Uterus (tissue), 2 donors: ENCODE results near the gene S100A13.

Source experiments
- POLR2A ChIP-seq, 2 donors: fragments of 450-650 bp; IDR thresholded peaks; one replicate each; pipeline ENCODE4 v1.6.1; 2016; ENCODE audit warnings: antibody characterized with exemption in 2 of 2, mild to moderate bottlenecking in 1 of 2, moderate library complexity in 1 of 2
- TF ChIP-seq, protein P1 (sequence below), 4 experiments: fragments of 200-600 bp in 2 of 4; fragments of 450-650 bp in 2 of 4; sonication (generic) in 2 of 4; IDR thresholded peaks; one replicate each; pipeline ENCODE4 v1.5.1; 2016 to 2019; ENCODE audit warnings: antibody characterized with exemption in 4 of 4, mild to moderate bottlenecking in 2 of 4, moderate library complexity in 1 of 4

DNA sequence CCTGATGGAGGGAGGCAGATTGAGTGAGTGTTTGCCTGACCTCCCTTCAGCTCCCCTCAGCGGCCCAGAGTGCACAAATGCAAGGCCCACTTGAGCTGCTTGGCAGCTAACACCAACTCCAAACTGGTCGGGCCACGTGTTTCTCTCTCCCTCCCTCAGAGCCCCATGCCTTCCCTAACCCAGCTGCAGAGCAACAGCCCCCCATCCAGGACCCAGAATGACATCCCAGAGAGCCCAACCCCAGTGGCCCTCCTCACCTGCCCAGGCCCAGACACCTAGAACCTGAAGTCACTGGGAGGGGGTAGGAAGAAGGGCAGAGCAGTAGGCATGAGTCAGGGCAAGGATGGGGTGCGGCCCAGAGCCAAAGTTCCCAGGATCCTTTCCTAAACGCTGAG is 10.4 kb downstream of the S100A13 start:
- TF ChIP-seq, protein P1, sequence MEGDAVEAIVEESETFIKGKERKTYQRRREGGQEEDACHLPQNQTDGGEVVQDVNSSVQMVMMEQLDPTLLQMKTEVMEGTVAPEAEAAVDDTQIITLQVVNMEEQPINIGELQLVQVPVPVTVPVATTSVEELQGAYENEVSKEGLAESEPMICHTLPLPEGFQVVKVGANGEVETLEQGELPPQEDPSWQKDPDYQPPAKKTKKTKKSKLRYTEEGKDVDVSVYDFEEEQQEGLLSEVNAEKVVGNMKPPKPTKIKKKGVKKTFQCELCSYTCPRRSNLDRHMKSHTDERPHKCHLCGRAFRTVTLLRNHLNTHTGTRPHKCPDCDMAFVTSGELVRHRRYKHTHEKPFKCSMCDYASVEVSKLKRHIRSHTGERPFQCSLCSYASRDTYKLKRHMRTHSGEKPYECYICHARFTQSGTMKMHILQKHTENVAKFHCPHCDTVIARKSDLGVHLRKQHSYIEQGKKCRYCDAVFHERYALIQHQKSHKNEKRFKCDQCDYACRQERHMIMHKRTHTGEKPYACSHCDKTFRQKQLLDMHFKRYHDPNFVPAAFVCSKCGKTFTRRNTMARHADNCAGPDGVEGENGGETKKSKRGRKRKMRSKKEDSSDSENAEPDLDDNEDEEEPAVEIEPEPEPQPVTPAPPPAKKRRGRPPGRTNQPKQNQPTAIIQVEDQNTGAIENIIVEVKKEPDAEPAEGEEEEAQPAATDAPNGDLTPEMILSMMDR (IDR thresholded peaks at IDR 0.05) = no peak
- TF ChIP-seq POLR2A (IDR thresholded peaks at IDR 0.05) = no peak
